Transverse colon (tissue), 4 donors: ENCODE measurements around the gene NUP93. TPM values are rescaled to one million over a fixed set of nuclear protein-coding genes. Genes with fewer than 3 reads are reported as not detected.
A peak's percentile ranks its signal among the peaks of the same experiment; 100 is the strongest.

Source experiments
- DNase-seq: peaks from one replicate; pipeline ENCODE4 v3.0.0-alpha.2; 2019
- H3K27ac ChIP-seq, 4 donors: fragments of 200-600 bp; sonication (generic); 2 replicates each; pipeline ENCODE4 v1.5.1; 2016 to 2018; ENCODE audit warnings: inconsistent platforms in 4 of 4
- H3K27me3 ChIP-seq: fragments of 200-600 bp; sonication (generic); 2 replicates; pipeline ENCODE4 v1.5.1; 2017; ENCODE audit warnings: inconsistent platforms
- H3K36me3 ChIP-seq, 4 donors: fragments of 200-600 bp; sonication (generic); 2 replicates each; pipeline ENCODE4 v1.5.1; 2017 to 2019; ENCODE audit warnings: inconsistent platforms in 4 of 4
- H3K4me1 ChIP-seq, 4 donors: fragments of 200-600 bp; sonication (generic); 2 replicates each; pipeline ENCODE4 v1.5.1; 2017 to 2020; ENCODE audit warnings: inconsistent platforms in 4 of 4
- H3K4me3 ChIP-seq, 4 donors: fragments of 200-600 bp; sonication (generic); 1 replicate in 1 of 4; 2 replicates in 3 of 4; pipeline versions ENCODE4 v1.5.1 to v1.6.1; 2017 to 2019; ENCODE audit warnings: inconsistent platforms in 4 of 4
- H3K9me3 ChIP-seq, 2 donors: fragments of 200-600 bp; sonication (generic); 2 replicates each; pipeline ENCODE4 v1.5.1; 2017 to 2019; ENCODE audit warnings: inconsistent platforms in 2 of 2
- CTCF ChIP-seq, 5 experiments: fragments of 200-600 bp in 3 of 5; fragments of 450-650 bp in 2 of 5; sonication (generic) in 3 of 5; IDR thresholded peaks; 1 replicate in 2 of 5; 2 replicates in 3 of 5; pipeline ENCODE4 v1.5.1; 2016 to 2017; ENCODE audit warnings: antibody characterized with exemption in 5 of 5, inconsistent platforms in 3 of 5, mild to moderate bottlenecking in 2 of 5, moderate library complexity in 1 of 5
- EP300 ChIP-seq: sonication (generic); formaldehyde crosslinking; IDR thresholded peaks from one replicate; pipeline ENCODE4 v1.6.1; 2017; ENCODE audit warnings: antibody characterized with exemption, low read depth
- POLR2A ChIP-seq: fragments of 450-650 bp; IDR thresholded peaks from one replicate; pipeline ENCODE4 v1.6.1; 2016; ENCODE audit warnings: antibody characterized with exemption, mild to moderate bottlenecking, moderate library complexity
- POLR2AphosphoS5 ChIP-seq, 3 donors: sonication (generic); formaldehyde crosslinking; IDR thresholded peaks; one replicate each; pipeline ENCODE4 v1.6.1; 2016; ENCODE audit warnings: antibody characterized with exemption in 3 of 3
- WGBS, 2 donors: methylation state at CpG; one replicate each; pipeline ENCODE4 v1.1.5; 2018; ENCODE audit warnings: low coverage in 1 of 2; 5-methylcytosine and 5-hydroxymethylcytosine counted together
- in situ Hi-C, 4 donors: fragments of 200-750 bp; cut with MboI; loops; one replicate each; pipeline versions ENCODE4 v1.15.0 to v1.15.1; 2017; ENCODE audit warnings: low sequenced_read_pairs in 3 of 4, low pct_ligation_motif_present in 1 of 4, low pct_unique_long_range_greater_than_20kb in 1 of 4
- intact Hi-C: fragments of 100-400 bp; cut with DNase I; formaldehyde crosslinking; loops from one replicate; pipeline ENCODE4 v1.15.1; 2023; ENCODE audit warnings: low total_unique reads
- total RNA-seq, 4 donors: library from RNA; depleted of rRNA; stranded (reverse); fragments of >200 nt; gene quantifications; one replicate each; pipeline ENCODE4 v1.1.0, GENCODE V29; 2016

Gene NUP93
- total RNA-seq, 4 donors from 2014 or later = 8.6 to 42.4 (median 20.6) TPM

- Histone ChIP-seq H3K36me3 (no peaks in the 10 kb centered on the region), H3K27me3 (no peaks in the 10 kb centered on the region), H3K4me1 (peaks cover 0 to 5% (median 0%) of the 10 kb centered on the region in 4 donors), H3K4me3 (no peak overlapping the region), H3K9me3 (no peaks in the 10 kb centered on the region), H3K27ac (peak overlapping the region in 1 of 4 donors; percentile 21)
- no peak for TF ChIP-seq EP300
- 50% methylated on average over 3 of the region's 3 CpGs; no CpG with 5 or more reads in 1 of the 2 donors for WGBS, 2 donors
- no peak for DNase-seq
- in situ Hi-C loops = loop anchor here in 3 of 4 donors (10.0 to 25.0 kb wide), 3 partner anchors 94 to 301 kb away; no protein-coding TSS in a partner anchor
- intact Hi-C loops = loop anchor here (10.0 kb wide), 1 partner anchor 184 kb away; no protein-coding TSS in a partner anchor
These were observed 131.2 kb downstream of the NUP93 start for GRCh38 chr16:56861092-56861610.

GRCh38 chr16:56861756-56862155 is 131.8 kb downstream of the NUP93 start:
- TF ChIP-seq EP300 = no peak
- TF ChIP-seq CTCF (IDR thresholded peaks at IDR 0.05) = no peak
- no peak for TF ChIP-seq POLR2A
- TF ChIP-seq POLR2AphosphoS5 (IDR thresholded peaks at IDR 0.05) = no peak
- in situ Hi-C loops = loop anchor here in 3 of 4 donors (10.0 to 25.0 kb wide), 3 partner anchors 93 to 301 kb away; no protein-coding TSS in a partner anchor
- H3K27me3 ChIP-seq = no peaks in the 10 kb centered on the region
- no peak overlapping the region for H3K27ac ChIP-seq
- H3K4me1 ChIP-seq = peaks cover 0 to 5% (median 0%) of the 10 kb centered on the region in 4 donors
- no peak overlapping the region for H3K4me3 ChIP-seq
- intact Hi-C loops = loop anchor here (10.0 kb wide), 1 partner anchor 183 kb away; no protein-coding TSS in a partner anchor
- 95 to 98% methylated on average over 6 to 8 of the region's 8 CpGs for WGBS, 2 donors
- H3K36me3 ChIP-seq = no peaks in the 10 kb centered on the region
- H3K9me3 ChIP-seq = no peaks in the 10 kb centered on the region
- DNase-seq = no peak

DNA sequence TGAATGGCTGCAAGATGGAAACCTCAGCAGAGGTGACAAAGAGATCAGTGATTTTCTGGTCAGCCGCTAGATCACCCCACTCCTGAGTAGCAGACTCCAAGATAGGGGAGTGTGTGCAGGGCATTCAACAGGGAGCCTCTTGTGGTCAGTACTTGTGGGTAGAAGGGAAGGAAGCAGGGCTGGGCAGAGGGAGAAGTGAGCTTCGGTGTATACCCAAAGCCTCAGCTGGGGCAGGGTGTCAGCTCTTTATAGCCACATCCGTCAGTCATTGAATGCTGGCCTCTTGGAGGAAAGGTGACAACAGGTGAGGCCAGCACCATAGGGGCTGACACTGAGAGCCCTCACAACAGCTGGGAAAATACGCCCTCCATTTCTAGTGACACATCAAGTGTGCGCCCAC is 132.8 kb downstream of the NUP93 start:
- WGBS, 2 donors = 74% methylated on average over 5 of the region's 5 CpGs; no CpG with 5 or more reads in 1 of the 2 donors
- Histone ChIP-seq H3K9me3 (no peaks in the 10 kb centered on the region), H3K36me3 (no peaks in the 10 kb centered on the region), H3K27me3 (no peaks in the 10 kb centered on the region), H3K4me1 (peaks cover 0 to 9% (median 0%) of the 10 kb centered on the region in 4 donors), H3K27ac (no peak overlapping the region), H3K4me3 (no peak overlapping the region)
- DNase-seq = peak; percentile 21
- intact Hi-C loops (loop anchor here (10.0 kb wide), 1 partner anchor 182 kb away; no protein-coding TSS in a partner anchor), in situ Hi-C loops (loop anchor here in 3 of 4 donors (10.0 to 25.0 kb wide), 3 partner anchors 92 to 300 kb away; no protein-coding TSS in a partner anchor)
- TF ChIP-seq POLR2A (no peak), CTCF (IDR thresholded peaks at IDR 0.05) (no peak), POLR2AphosphoS5 (IDR thresholded peaks at IDR 0.05) (no peak), EP300 (no peak)

DNA sequence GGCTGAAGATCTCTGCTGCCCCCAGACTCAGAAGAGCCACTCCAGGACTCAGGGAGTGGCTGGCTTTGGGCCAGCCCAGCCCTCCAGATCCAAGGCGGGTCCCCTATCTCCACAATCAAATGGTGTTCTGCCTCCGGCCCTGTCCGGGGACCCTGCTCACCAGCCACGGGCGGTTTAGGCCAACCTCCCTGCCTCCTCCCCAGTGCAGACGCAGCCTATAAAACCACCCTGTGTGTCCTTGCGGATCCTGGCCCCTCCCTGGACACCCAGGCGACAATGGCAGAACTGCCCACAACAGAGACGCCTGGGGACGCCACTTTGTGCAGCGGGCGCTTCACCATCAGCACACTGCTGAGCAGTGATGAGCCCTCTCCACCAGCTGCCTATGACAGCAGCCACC is 135.0 kb downstream of the NUP93 start, which contains the start of gene SLC12A3:
Gene SLC12A3 (plus strand): TSS at position 248 of the 400 bp plus-strand sequence. CDS start 29 bp downstream, at position 277.
- DNase-seq = no peak
- Histone ChIP-seq H3K9me3 (no peaks in the 10 kb centered on the region), H3K27ac (no peak within 1 kb of the TSS), H3K4me3 (no peak within 1 kb of the TSS), H3K4me1 (peaks cover 0 to 9% (median 0%) of the 10 kb centered on the region in 4 donors), H3K36me3 (no peaks in the 10 kb centered on the region), H3K27me3 (no peaks in the 10 kb centered on the region)
- TF ChIP-seq POLR2A = no peak
- TF ChIP-seq POLR2AphosphoS5 (IDR thresholded peaks at IDR 0.05) = no peak
- TF ChIP-seq CTCF (IDR thresholded peaks at IDR 0.05) = no peak
- in situ Hi-C loops (loop anchor here in 3 of 4 donors (5.0 to 25.0 kb wide), 4 partner anchors 87 to 297 kb away; no protein-coding TSS in a partner anchor), intact Hi-C loops (loop anchor here (10.0 kb wide), 1 partner anchor 180 kb away; no protein-coding TSS in a partner anchor)
- 74% methylated on average over 12 of the region's 12 CpGs; no CpG with 5 or more reads in 1 of the 2 donors for WGBS, 2 donors
